ENCODE results near the gene NPAS3.

DNA sequence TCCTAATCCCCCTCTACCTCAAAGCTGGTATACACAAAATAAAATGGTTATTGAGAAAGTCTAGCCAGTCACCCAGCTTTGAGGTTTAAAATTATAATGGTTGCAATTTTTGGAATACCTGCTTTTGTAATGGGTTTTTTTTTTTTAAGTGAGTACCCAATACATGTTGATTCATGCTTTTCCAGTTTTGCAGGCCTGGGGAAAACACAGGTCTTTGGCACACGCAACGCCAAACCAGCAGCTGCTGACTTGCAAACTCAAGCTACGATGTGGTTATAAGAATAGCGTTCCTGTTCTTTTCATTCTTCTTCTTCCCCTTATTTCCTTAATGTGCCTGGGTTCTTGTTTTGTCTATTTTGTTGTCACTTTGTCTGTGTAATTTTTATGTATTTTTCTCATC lies 779.2 kb downstream of the NPAS3 start:
- TF ChIP-seq, protein P1, sequence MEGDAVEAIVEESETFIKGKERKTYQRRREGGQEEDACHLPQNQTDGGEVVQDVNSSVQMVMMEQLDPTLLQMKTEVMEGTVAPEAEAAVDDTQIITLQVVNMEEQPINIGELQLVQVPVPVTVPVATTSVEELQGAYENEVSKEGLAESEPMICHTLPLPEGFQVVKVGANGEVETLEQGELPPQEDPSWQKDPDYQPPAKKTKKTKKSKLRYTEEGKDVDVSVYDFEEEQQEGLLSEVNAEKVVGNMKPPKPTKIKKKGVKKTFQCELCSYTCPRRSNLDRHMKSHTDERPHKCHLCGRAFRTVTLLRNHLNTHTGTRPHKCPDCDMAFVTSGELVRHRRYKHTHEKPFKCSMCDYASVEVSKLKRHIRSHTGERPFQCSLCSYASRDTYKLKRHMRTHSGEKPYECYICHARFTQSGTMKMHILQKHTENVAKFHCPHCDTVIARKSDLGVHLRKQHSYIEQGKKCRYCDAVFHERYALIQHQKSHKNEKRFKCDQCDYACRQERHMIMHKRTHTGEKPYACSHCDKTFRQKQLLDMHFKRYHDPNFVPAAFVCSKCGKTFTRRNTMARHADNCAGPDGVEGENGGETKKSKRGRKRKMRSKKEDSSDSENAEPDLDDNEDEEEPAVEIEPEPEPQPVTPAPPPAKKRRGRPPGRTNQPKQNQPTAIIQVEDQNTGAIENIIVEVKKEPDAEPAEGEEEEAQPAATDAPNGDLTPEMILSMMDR (IDR thresholded peaks at IDR 0.05) = no peak
- TF ChIP-seq POLR2A (IDR thresholded peaks at IDR 0.05) (no peak), POLR2AphosphoS5 (IDR thresholded peaks at IDR 0.05) (no peak)

Measured in sigmoid colon (tissue), 4 donors.